PC-3 (cell line): ENCODE measurements around the gene RSF1. TPM values are rescaled to one million over a fixed set of nuclear protein-coding genes. Genes with fewer than 3 reads are reported as not detected.

Experiments
- ATAC-seq: fragments of 200-7000 bp; cut with Tn5 transposase; 2 replicates; pipeline ENCODE4 v1.9.1; 2020; ENCODE audit warnings: mild to moderate bottlenecking, moderate library complexity
- BruUV-seq: library from RNA; stranded (reverse); fragments of 400-500 nt; replicated peaks from 2 replicates; lab custom pipeline; 2021; lab: Mats Ljungman, UMichigan
- CTCF ChIA-PET: fragments of 300-600 bp; sonication (Branson Sonifier 250); formaldehyde crosslinking; loops from one replicate; lab custom pipeline; 2022; ENCODE audit warnings: antibody characterized with exemption; lab: Charles Lee
- POLR2A ChIA-PET: fragments of 300-600 bp; sonication (Branson Sonifier 250); formaldehyde crosslinking; loops from one replicate; lab custom pipeline; 2022; ENCODE audit warnings: antibody characterized with exemption; ENCODE audit not compliant: unreplicated experiment; lab: Charles Lee
- DNase-seq: peaks from one replicate; pipeline ENCODE4 v3.0.0-alpha.2; 2015
- H2AFZ ChIP-seq: fragments of 300-600 bp; sonication (generic); 2 replicates; pipeline ENCODE4 v1.6.0; 2016; ENCODE audit warnings: antibody characterized with exemption, low read length
- H3F3A ChIP-seq: fragments of 300-600 bp; sonication (generic); one replicate; pipeline ENCODE4 v1.6.0; 2017; ENCODE audit warnings: antibody characterized with exemption, low read length, control low read depth, mild to moderate bottlenecking; ENCODE audit not compliant: unreplicated experiment
- H3K27ac ChIP-seq: fragments of 300-600 bp; sonication (generic); 2 replicates; pipeline ENCODE4 v1.5.1; 2016; ENCODE audit warnings: mild to moderate bottlenecking, low read length
- H3K27me3 ChIP-seq: fragments of 300-600 bp; sonication (generic); 2 replicates; pipeline ENCODE4 v1.6.1; 2016; ENCODE audit warnings: low read length, mixed read lengths
- H3K36me3 ChIP-seq: fragments of 300-600 bp; sonication (generic); 2 replicates; pipeline ENCODE4 v1.6.1; 2016; ENCODE audit warnings: low read depth, mixed run types, low read length, mixed read lengths
- H3K4me1 ChIP-seq: fragments of 300-600 bp; sonication (generic); 2 replicates; pipeline ENCODE4 v1.5.1; 2016; ENCODE audit warnings: low read length; ENCODE audit not compliant: insufficient read depth
- H3K4me2 ChIP-seq: fragments of 300-600 bp; sonication (generic); 2 replicates; pipeline ENCODE4 v1.6.0; 2016; ENCODE audit warnings: low read length
- H3K4me3 ChIP-seq: fragments of 300-600 bp; sonication (generic); 2 replicates; pipeline ENCODE4 v1.5.1; 2016; ENCODE audit warnings: mild to moderate bottlenecking, low read length, mixed read lengths
- H3K79me2 ChIP-seq: fragments of 300-600 bp; sonication (generic); 2 replicates; pipeline ENCODE4 v1.6.1; 2017; ENCODE audit warnings: low read length, mixed read lengths
- H3K9ac ChIP-seq: fragments of 300-600 bp; sonication (generic); 2 replicates; pipeline ENCODE4 v1.6.0; 2016; ENCODE audit warnings: mild to moderate bottlenecking, low read length
- H3K9me2 ChIP-seq: fragments of 300-600 bp; sonication (generic); replicated peaks from 2 replicates; pipeline ENCODE4 v1.6.1; 2016; ENCODE audit warnings: mixed run types, low read length, mixed read lengths
- H3K9me3 ChIP-seq: fragments of 300-600 bp; sonication (generic); 2 replicates; pipeline ENCODE4 v1.6.1; 2016; ENCODE audit warnings: low read length, mixed read lengths
- H4K20me1 ChIP-seq: fragments of 300-600 bp; sonication (generic); 2 replicates; pipeline ENCODE4 v1.6.1; 2016; ENCODE audit warnings: low read length, mixed read lengths
- CTCF ChIP-seq: fragments of 300-600 bp; sonication (generic); conservative IDR thresholded peaks from 2 replicates; pipeline ENCODE4 v1.5.1; 2017; ENCODE audit warnings: antibody characterized with exemption, low read depth, mild to moderate bottlenecking, low read length
- EZH2 ChIP-seq: fragments of 300-600 bp; sonication (generic); IDR thresholded peaks from one replicate; pipeline ENCODE4 v1.6.1; 2017; ENCODE audit warnings: antibody characterized with exemption, mild to moderate bottlenecking, low read length; ENCODE audit not compliant: unreplicated experiment
- EZH2phosphoT487 ChIP-seq: fragments of 300-600 bp; sonication (generic); IDR thresholded peaks from 2 replicates; pipeline ENCODE4 v1.6.1; 2018; ENCODE audit warnings: mild to moderate bottlenecking, antibody characterized with exemption, low read length, borderline replicate concordance
- intact Hi-C: fragments of 100-400 bp; cut with micrococcal nuclease; formaldehyde crosslinking; loops from 2 replicates; pipeline ENCODE4 v1.9.0; 2023
- total RNA-seq: library from RNA; depleted of rRNA; stranded (reverse); fragments of >200 nt; gene quantifications from 2 replicates; pipeline ENCODE4 v1.2.3, GENCODE V29; 2014

The RSF1 gene
- total RNA-seq, 1 experiment from 2014 or later = 30.0 TPM

- Histone ChIP-seq H3K27me3 (no peaks in the 10 kb centered on the region), H3K4me1 (no peaks in the 10 kb centered on the region), H2AFZ (no peak overlapping the region), H3K36me3 (peaks cover 4% of the 10 kb centered on the region; the same call in 1 of the 2 replicates), H3F3A (no peaks in the 10 kb centered on the region), H3K79me2 (peaks cover 30% of the 10 kb centered on the region), H3K4me2 (no peak overlapping the region), H3K9ac (no peak overlapping the region), H3K4me3 (no peak overlapping the region), H3K9me3 (no peaks in the 10 kb centered on the region), H3K27ac (no peak overlapping the region), H4K20me1 (peaks cover 22% of the 10 kb centered on the region; the same call in 1 of the 2 replicates), H3K9me2 (no peaks in the 10 kb centered on the region)
- ChIA-PET CTCF (no interaction called here), POLR2A (no interaction called here)
- TF ChIP-seq EZH2phosphoT487 (no peak), EZH2 (no peak), CTCF (no peak)
- DNase-seq (no peak), ATAC-seq (no peak)
- no TSS peak for BruUV-seq
- intact Hi-C loops = no loop called here
Observed at GRCh38 chr11:77778549-77778948, 42.0 kb downstream of the RSF1 start.

- peaks cover 23% of the 10 kb centered on the region; the same call in 1 of the 2 replicates for H4K20me1 ChIP-seq
- ChIA-PET CTCF (no interaction called here), POLR2A (no interaction called here)
- intact Hi-C loops = no loop called here
- ATAC-seq = no peak
- H3K36me3 ChIP-seq = peaks cover 4% of the 10 kb centered on the region; the same call in 1 of the 2 replicates
- no peaks in the 10 kb centered on the region for H3K9me3 ChIP-seq
- no TSS peak for BruUV-seq
- no peak overlapping the region for H3K9ac ChIP-seq
- no peak overlapping the region for H3K4me3 ChIP-seq
- no peak overlapping the region for H3K27ac ChIP-seq
- no peaks in the 10 kb centered on the region for H3K27me3 ChIP-seq
- H3K9me2 ChIP-seq = no peaks in the 10 kb centered on the region
- H2AFZ ChIP-seq = no peak overlapping the region
- no peaks in the 10 kb centered on the region for H3F3A ChIP-seq
- H3K79me2 ChIP-seq = peaks cover 32% of the 10 kb centered on the region
- TF ChIP-seq EZH2phosphoT487 (no peak), EZH2 (no peak), CTCF (no peak)
- H3K4me2 ChIP-seq = no peak overlapping the region
- no peak for DNase-seq
- H3K4me1 ChIP-seq = no peaks in the 10 kb centered on the region
Observed at GRCh38 chr11:77778118-77778517, 42.4 kb downstream of the RSF1 start.

GRCh38 chr11:77776455-77776854 is 44.1 kb downstream of the RSF1 start:
- Histone ChIP-seq H3F3A (no peaks in the 10 kb centered on the region), H3K36me3 (peaks cover 4% of the 10 kb centered on the region; the same call in 1 of the 2 replicates), H4K20me1 (peaks cover 25% of the 10 kb centered on the region; the same call in 1 of the 2 replicates), H3K4me2 (no peak overlapping the region), H3K27ac (no peak overlapping the region), H2AFZ (no peak overlapping the region), H3K79me2 (peaks cover 41% of the 10 kb centered on the region), H3K9me2 (no peaks in the 10 kb centered on the region), H3K27me3 (no peaks in the 10 kb centered on the region), H3K4me1 (peaks cover 3% of the 10 kb centered on the region; the same call in 1 of the 2 replicates), H3K9ac (no peak overlapping the region), H3K4me3 (no peak overlapping the region), H3K9me3 (no peaks in the 10 kb centered on the region)
- no TSS peak for BruUV-seq
- DNase-seq (peak; percentile 56), ATAC-seq (no peak)
- intact Hi-C loops = loop anchor here (1.0 kb wide), 2 partner anchors 224 to 270 kb away; no protein-coding TSS in a partner anchor
- ChIA-PET POLR2A (no interaction called here), CTCF (interaction anchor here (0.6 to 1.0 kb wide), 4 partner anchors 48 to 1190 kb away, joined by 3 to 5 read pairs (median 3); partner anchors contain the start of gene INTS4)
- no peak for TF ChIP-seq EZH2phosphoT487
- TF ChIP-seq CTCF = peak; percentile 78
